Stimulated activated CD4-positive, alpha-beta T cell treated with anti-CD3 and anti-CD28 coated beads, Interleukin-1b, Interleukin-23, amount 100 ng/mL, for 48 hours (primary cell): ENCODE data around the gene FBXL13.

Experiments used
- DNase-seq: peaks from one replicate; pipeline ENCODE4 v3.0.0-alpha.2; 2020

FBXL13 gene

GRCh38 chr7:102890971-102891692 lies 183.5 kb downstream of the FBXL13 start:
- DNase-seq, result no peak

GRCh38 chr7:102890292-102890970 lies 184.2 kb downstream of the FBXL13 start:
- DNase-seq, result no peak

GRCh38 chr7:102889851-102890250 lies 184.7 kb downstream of the FBXL13 start:
- no peak for DNase-seq

GRCh38 chr7:102888561-102889233 lies 185.9 kb downstream of the FBXL13 start:
- no peak for DNase-seq

GRCh38 chr7:102883098-102883860 lies 191.3 kb downstream of the FBXL13 start:
- no peak for DNase-seq

GRCh38 chr7:102875700-102876295 lies 198.8 kb downstream of the FBXL13 start:
- peak; percentile 44 for DNase-seq

- no peak for DNase-seq
These were observed 199.6 kb downstream of the FBXL13 start for GRCh38 chr7:102874966-102875365.

- DNase-seq, result peak; percentile 10
These were observed 200.3 kb downstream of the FBXL13 start for GRCh38 chr7:102874166-102874829.

GRCh38 chr7:102873470-102874165 lies 201.0 kb downstream of the FBXL13 start:
- DNase-seq, result no peak

GRCh38 chr7:102872460-102872859 lies 202.1 kb downstream of the FBXL13 start:
- DNase-seq, result no peak

GRCh38 chr7:102869195-102869594 lies 205.4 kb downstream of the FBXL13 start:
- no peak for DNase-seq

GRCh38 chr7:102866535-102867215 lies 207.9 kb downstream of the FBXL13 start:
- no peak for DNase-seq

- no peak for DNase-seq
These were observed 209.6 kb downstream of the FBXL13 start for GRCh38 chr7:102864958-102865357.

- DNase-seq, result no peak
These were observed 214.2 kb downstream of the FBXL13 start for GRCh38 chr7:102860351-102860811.

- DNase-seq, result no peak
These were observed 214.8 kb downstream of the FBXL13 start for GRCh38 chr7:102859799-102860125.

- no peak for DNase-seq
These were observed 215.4 kb downstream of the FBXL13 start for GRCh38 chr7:102859084-102859798.

- DNase-seq, result no peak
These were observed 218.6 kb downstream of the FBXL13 start for GRCh38 chr7:102856036-102856435.

GRCh38 chr7:102849538-102849937 lies 225.1 kb downstream of the FBXL13 start:
- DNase-seq, result no peak

GRCh38 chr7:102849079-102849478 lies 225.5 kb downstream of the FBXL13 start:
- DNase-seq, result no peak

- no peak for DNase-seq
These were observed 229.2 kb downstream of the FBXL13 start for GRCh38 chr7:102845346-102845745.
